ENCODE data around the gene RAB36. TPM values are rescaled to one million over a fixed set of nuclear protein-coding genes. Genes with fewer than 3 reads are reported as not detected.

The RAB36 gene
- polyA plus RNA-seq, 1 experiment: 10.1 TPM

- Histone ChIP-seq H3K27me3 (ENCODE audit: control insufficient read depth, insufficient read depth, low read length) (no peaks in the 10 kb centered on the region), H3K36me3 (ENCODE audit: control insufficient read depth, insufficient read depth, low read length) (peaks cover under 1% of the 10 kb centered on the region; the same call in 1 of the 2 replicates), H3K4me3 (ENCODE audit: low read depth, low read length) (no peak overlapping the region)
- ChIA-PET CTCF (interaction anchor here (1.1 to 22.2 kb wide), 6 partner anchors 11 to 217 kb away, joined by 3 to 670 read pairs (median 4); partner anchors contain the start of gene RAB36), POLR2A (no interaction called here)
- DNase-seq (ENCODE audit: low read depth): no peak
- TF ChIP-seq CTCF (IDR thresholded peaks at IDR 0.05; ENCODE audit: insufficient read depth, low read depth, low read length): no peak
Measured at GRCh38 chr22:23176645-23177027, 31.4 kb downstream of the RAB36 start.

- CTCF ChIA-PET: interaction anchor here (0.6 to 22.2 kb wide), 10 partner anchors 9 to 217 kb away, joined by 3 to 670 read pairs (median 4); partner anchors contain the start of gene RAB36
- POLR2A ChIA-PET: no interaction called here
- no peaks in the 10 kb centered on the region for H3K27me3 ChIP-seq (ENCODE audit: control insufficient read depth, insufficient read depth, low read length)
- H3K36me3 ChIP-seq (ENCODE audit: control insufficient read depth, insufficient read depth, low read length): peaks cover 3% of the 10 kb centered on the region; the same call in 1 of the 2 replicates
- DNase-seq (ENCODE audit: low read depth): no peak
- H3K4me3 ChIP-seq (ENCODE audit: low read depth, low read length): no peak overlapping the region
- no peak for TF ChIP-seq CTCF (IDR thresholded peaks at IDR 0.05; ENCODE audit: insufficient read depth, low read depth, low read length)
Measured at GRCh38 chr22:23177197-23177596, 31.9 kb downstream of the RAB36 start.

GRCh38 chr22:23178512-23179254 is 33.4 kb downstream of the RAB36 start:
- CTCF ChIA-PET: interaction anchor here (0.7 to 22.2 kb wide), 22 partner anchors 9 to 219 kb away, joined by 3 to 670 read pairs (median 4); no protein-coding TSS in a partner anchor
- no peak for DNase-seq (ENCODE audit: low read depth)
- Histone ChIP-seq H3K27me3 (ENCODE audit: control insufficient read depth, insufficient read depth, low read length) (no peaks in the 10 kb centered on the region), H3K36me3 (ENCODE audit: control insufficient read depth, insufficient read depth, low read length) (peaks cover 3% of the 10 kb centered on the region; the same call in 1 of the 2 replicates), H3K4me3 (ENCODE audit: low read depth, low read length) (no peak overlapping the region)
- POLR2A ChIA-PET: no interaction called here
- peak; percentile 99 for TF ChIP-seq CTCF (IDR thresholded peaks at IDR 0.05; ENCODE audit: insufficient read depth, low read depth, low read length)

- POLR2A ChIA-PET: no interaction called here
- peak overlapping the region; percentile 61 for H3K4me3 ChIP-seq (ENCODE audit: low read depth, low read length)
- no peaks in the 10 kb centered on the region for H3K27me3 ChIP-seq (ENCODE audit: control insufficient read depth, insufficient read depth, low read length)
- TF ChIP-seq CTCF (IDR thresholded peaks at IDR 0.05; ENCODE audit: insufficient read depth, low read depth, low read length): no peak
- no peak for DNase-seq (ENCODE audit: low read depth)
- H3K36me3 ChIP-seq (ENCODE audit: control insufficient read depth, insufficient read depth, low read length): peaks cover 3% of the 10 kb centered on the region; the same call in 1 of the 2 replicates
- CTCF ChIA-PET: interaction anchor here (1.2 to 22.2 kb wide), 8 partner anchors 10 to 206 kb away, joined by 3 to 670 read pairs (median 4); no protein-coding TSS in a partner anchor
Measured at GRCh38 chr22:23179381-23180299, 34.4 kb downstream of the RAB36 start.
